Measurements from ENCODE around the gene NEK9. TPM values are rescaled to one million over a fixed set of nuclear protein-coding genes. Genes with fewer than 3 reads are reported as not detected.
A peak's percentile ranks its signal among the peaks of the same experiment; 100 is the strongest.

The NEK9 gene
- total and polyA plus RNA-seq, 9 of the 15 experiments (the other 6 are each of a cell fraction or from before 2014, with no cell fraction given), result 2.8 to 39.6 (median 19.8) TPM

DNA sequence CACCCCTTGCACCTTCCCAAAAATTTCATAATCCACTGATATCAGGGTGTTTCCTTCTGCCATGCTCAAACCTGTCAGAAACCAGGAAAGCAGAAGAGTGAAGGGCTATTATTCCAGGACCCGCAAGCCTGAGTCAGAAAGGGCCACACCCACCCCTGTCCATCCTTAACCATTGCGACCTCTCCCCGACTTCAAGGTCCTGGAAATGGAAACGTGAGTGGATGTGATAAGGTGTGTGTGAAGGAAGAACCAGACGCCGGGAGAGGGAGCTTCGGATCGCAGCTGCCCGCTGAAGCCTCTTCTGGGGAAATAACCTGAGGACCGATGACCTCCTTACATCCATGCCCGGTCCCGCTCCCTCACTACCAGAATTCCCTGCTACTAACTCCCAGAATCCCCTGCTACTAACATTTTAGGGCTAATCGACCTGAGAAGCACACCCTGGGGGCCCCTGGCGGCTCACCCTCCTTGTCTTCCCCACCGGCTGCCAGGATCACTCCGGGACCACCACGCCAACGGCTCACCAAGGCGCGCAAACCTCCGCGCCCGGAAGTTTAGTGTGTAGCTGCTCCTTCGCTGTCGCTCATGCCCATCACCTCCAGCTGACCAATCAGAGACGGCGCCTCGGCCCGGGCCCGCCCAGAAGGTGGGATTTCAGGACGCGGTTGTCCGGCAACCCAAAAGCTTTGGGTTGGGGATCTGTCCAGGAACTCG, 63.2 kb downstream of the NEK9 start, which contains the start of gene ACYP1 (continued):
- TF ChIP-seq TCF7 (IDR thresholded peaks at IDR 0.05; ENCODE audit: borderline replicate concordance), result no peak
- no peak for TF ChIP-seq CHCHD3 (CRISPR knock-in tag; IDR thresholded peaks at IDR 0.05)
- TF ChIP-seq POLR3A (IDR thresholded peaks at IDR 0.05; ENCODE audit: borderline replicate concordance, extremely low read depth, insufficient read depth, insufficient read length), result no peak
- TF ChIP-seq, protein P1, sequence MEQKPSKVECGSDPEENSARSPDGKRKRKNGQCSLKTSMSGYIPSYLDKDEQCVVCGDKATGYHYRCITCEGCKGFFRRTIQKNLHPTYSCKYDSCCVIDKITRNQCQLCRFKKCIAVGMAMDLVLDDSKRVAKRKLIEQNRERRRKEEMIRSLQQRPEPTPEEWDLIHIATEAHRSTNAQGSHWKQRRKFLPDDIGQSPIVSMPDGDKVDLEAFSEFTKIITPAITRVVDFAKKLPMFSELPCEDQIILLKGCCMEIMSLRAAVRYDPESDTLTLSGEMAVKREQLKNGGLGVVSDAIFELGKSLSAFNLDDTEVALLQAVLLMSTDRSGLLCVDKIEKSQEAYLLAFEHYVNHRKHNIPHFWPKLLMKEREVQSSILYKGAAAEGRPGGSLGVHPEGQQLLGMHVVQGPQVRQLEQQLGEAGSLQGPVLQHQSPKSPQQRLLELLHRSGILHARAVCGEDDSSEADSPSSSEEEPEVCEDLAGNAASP (IDR thresholded peaks at IDR 0.05), result no peak
- no peak for TF ChIP-seq MAFK (IDR thresholded peaks at IDR 0.05; ENCODE audit: low read length)
- TF ChIP-seq TAF9B (IDR thresholded peaks at IDR 0.05; ENCODE audit: partially characterized antibody), result no peak
- TF ChIP-seq HDAC3 (IDR thresholded peaks at IDR 0.05; ENCODE audit: borderline replicate concordance, partially characterized antibody), result no peak
- TF ChIP-seq ZNF696 (CRISPR knock-in tag; conservative IDR thresholded peaks at IDR 0.05), result no peak
- TF ChIP-seq NRF1 (conservative IDR thresholded peaks at IDR 0.05 in 1 of 2, IDR thresholded peaks at IDR 0.05 in 1 of 2), result peak; percentile 37 to 38; a peak in 3 of 4 replicates
- peak; percentile 31; the same call in 1 of the 2 replicates for TF ChIP-seq MYC (IDR thresholded peaks at IDR 0.05; ENCODE audit: low read depth, low read length)
- no peak for TF ChIP-seq MYC (CRISPR knock-in tag; IDR thresholded peaks at IDR 0.05; ENCODE audit: borderline replicate concordance, low read depth)
- TF ChIP-seq, protein P2, sequence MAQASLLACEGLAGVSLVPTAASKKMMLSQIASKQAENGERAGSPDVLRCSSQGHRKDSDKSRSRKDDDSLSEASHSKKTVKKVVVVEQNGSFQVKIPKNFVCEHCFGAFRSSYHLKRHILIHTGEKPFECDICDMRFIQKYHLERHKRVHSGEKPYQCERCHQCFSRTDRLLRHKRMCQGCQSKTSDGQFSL (CRISPR knock-in tag; IDR thresholded peaks at IDR 0.05), result no peak
- TF ChIP-seq, protein P2 (tag; IDR thresholded peaks at IDR 0.05), result no peak
- TF ChIP-seq, protein P3, sequence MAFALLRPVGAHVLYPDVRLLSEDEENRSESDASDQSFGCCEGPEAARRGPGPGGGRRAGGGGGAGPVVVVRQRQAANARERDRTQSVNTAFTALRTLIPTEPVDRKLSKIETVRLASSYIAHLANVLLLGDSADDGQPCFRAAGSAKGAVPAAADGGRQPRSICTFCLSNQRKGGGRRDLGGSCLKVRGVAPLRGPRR (CRISPR knock-in tag; IDR thresholded peaks at IDR 0.05), result no peak
- TF ChIP-seq EGR1 (conservative IDR thresholded peaks at IDR 0.05), result no peak
- no peak for TF ChIP-seq GTF2E2 (tag; IDR thresholded peaks at IDR 0.05)
- no peak for TF ChIP-seq NELFE (IDR thresholded peaks at IDR 0.05; ENCODE audit: insufficient read depth, insufficient read length)
- no peak for TF ChIP-seq ZNF174 (CRISPR knock-in tag; IDR thresholded peaks at IDR 0.05)
- TF ChIP-seq ZNF175 (CRISPR knock-in tag; IDR thresholded peaks at IDR 0.05; ENCODE audit: low read depth), result no peak
- TF ChIP-seq, protein P4, sequence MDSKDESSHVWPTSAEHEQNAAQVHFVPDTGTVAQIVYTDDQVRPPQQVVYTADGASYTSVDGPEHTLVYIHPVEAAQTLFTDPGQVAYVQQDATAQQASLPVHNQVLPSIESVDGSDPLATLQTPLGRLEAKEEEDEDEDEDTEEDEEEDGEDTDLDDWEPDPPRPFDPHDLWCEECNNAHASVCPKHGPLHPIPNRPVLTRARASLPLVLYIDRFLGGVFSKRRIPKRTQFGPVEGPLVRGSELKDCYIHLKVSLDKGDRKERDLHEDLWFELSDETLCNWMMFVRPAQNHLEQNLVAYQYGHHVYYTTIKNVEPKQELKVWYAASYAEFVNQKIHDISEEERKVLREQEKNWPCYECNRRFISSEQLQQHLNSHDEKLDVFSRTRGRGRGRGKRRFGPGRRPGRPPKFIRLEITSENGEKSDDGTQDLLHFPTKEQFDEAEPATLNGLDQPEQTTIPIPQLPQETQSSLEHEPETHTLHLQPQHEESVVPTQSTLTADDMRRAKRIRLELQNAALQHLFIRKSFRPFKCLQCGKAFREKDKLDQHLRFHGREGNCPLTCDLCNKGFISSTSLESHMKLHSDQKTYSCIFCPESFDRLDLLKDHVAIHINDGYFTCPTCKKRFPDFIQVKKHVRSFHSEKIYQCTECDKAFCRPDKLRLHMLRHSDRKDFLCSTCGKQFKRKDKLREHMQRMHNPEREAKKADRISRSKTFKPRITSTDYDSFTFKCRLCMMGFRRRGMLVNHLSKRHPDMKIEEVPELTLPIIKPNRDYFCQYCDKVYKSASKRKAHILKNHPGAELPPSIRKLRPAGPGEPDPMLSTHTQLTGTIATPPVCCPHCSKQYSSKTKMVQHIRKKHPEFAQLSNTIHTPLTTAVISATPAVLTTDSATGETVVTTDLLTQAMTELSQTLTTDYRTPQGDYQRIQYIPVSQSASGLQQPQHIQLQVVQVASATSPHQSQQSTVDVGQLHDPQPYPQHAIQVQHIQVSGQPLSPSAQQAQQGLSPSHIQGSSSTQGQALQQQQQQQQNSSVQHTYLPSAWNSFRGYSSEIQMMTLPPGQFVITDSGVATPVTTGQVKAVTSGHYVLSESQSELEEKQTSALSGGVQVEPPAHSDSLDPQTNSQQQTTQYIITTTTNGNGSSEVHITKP (IDR thresholded peaks at IDR 0.05; ENCODE audit: partially characterized antibody), result no peak
- no peak for TF ChIP-seq TAF15 (IDR thresholded peaks at IDR 0.05; ENCODE audit: low read depth, low read length)
- TF ChIP-seq ZNF274 (IDR thresholded peaks at IDR 0.05; ENCODE audit: borderline replicate concordance, low read depth, low read length), result no peak
